Neural crest cell (in vitro differentiated cells): ENCODE data around the gene ELOVL7. TPM values are rescaled to one million over a fixed set of nuclear protein-coding genes. Genes with fewer than 3 reads are reported as not detected.

ENCODE experiments used
- DNase-seq: peaks from one replicate; pipeline ENCODE4 v3.0.0; 2021; ENCODE audit warnings: low read depth, mixed read lengths, low spot score
- H3K27ac Mint-ChIP-seq: one replicate; pipeline ENCODE4 v1.8.0; 2021; ENCODE audit warnings: mild to moderate bottlenecking, mixed read lengths; ENCODE audit not compliant: unreplicated experiment
- H3K27me3 Mint-ChIP-seq: 2 replicates; pipeline ENCODE4 v1.8.0; 2021; ENCODE audit warnings: low read depth, mild to moderate bottlenecking, mixed read lengths
- H3K36me3 Mint-ChIP-seq: 2 replicates; pipeline ENCODE4 v1.8.0; 2021; ENCODE audit warnings: low read depth, mild to moderate bottlenecking, mixed read lengths
- H3K4me1 Mint-ChIP-seq: 2 replicates; pipeline ENCODE4 v1.8.0; 2021; ENCODE audit warnings: mixed read lengths
- H3K4me3 Mint-ChIP-seq: one replicate; pipeline ENCODE4 v1.8.0; 2021; ENCODE audit warnings: mild to moderate bottlenecking, mixed read lengths
- H3K9me3 Mint-ChIP-seq: 2 replicates; pipeline ENCODE4 v1.8.0; 2021; ENCODE audit warnings: mixed read lengths
- CTCF ChIP-seq: fragments of 200-600 bp; sonication (generic); conservative IDR thresholded peaks from 2 replicates; pipeline ENCODE4 v1.5.0; 2021; ENCODE audit warnings: antibody characterized with exemption, mild to moderate bottlenecking
- total RNA-seq: library from RNA; stranded (reverse); gene quantifications from 2 replicates; pipeline ENCODE4 v1.2.1, GENCODE V29; 2021

Gene ELOVL7
- total RNA-seq, 1 donor from 2014 or later = 0.42 TPM

GRCh38 chr5:60833520-60833919 is 10.5 kb downstream of the ELOVL7 start:
- DNase-seq = no peak
- peaks cover 21% of the 10 kb centered on the region for H3K27me3 Mint-ChIP-seq
- no peaks in the 10 kb centered on the region for H3K36me3 Mint-ChIP-seq
- H3K4me1 Mint-ChIP-seq = no peaks in the 10 kb centered on the region
- TF ChIP-seq CTCF = no peak
- no peaks in the 10 kb centered on the region for H3K9me3 Mint-ChIP-seq
- no peak overlapping the region for H3K4me3 Mint-ChIP-seq
- H3K27ac Mint-ChIP-seq = no peak overlapping the region

DNA sequence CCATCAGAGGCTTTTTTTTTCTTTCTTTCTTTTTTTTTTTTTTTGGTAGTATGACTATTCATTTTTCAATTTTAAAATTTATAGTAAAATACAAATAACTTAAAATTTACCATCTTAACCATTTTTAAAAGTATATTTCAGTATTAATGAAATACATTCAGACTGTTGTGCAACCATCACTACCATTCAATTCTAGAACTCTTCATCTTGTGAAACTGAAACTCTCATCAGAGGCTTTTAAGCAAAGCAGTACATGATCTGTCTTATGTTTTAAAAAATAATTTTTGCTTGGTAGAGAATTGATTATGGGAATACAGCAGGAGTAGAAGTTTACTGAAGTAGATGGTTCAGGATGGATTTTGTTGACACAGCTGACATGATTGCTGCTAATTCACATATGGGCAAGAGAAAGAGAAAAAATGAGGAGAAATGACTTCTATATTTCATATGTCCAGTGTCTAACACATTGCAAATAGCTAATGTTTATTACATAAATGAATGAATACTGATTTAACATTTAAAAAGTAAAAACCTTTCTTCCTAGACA is 13.4 kb downstream of the ELOVL7 start:
- no peak overlapping the region for H3K27ac Mint-ChIP-seq
- no peak overlapping the region for H3K4me3 Mint-ChIP-seq
- no peak for TF ChIP-seq CTCF
- H3K27me3 Mint-ChIP-seq = peaks cover 1% of the 10 kb centered on the region
- H3K9me3 Mint-ChIP-seq = no peaks in the 10 kb centered on the region
- H3K4me1 Mint-ChIP-seq = no peaks in the 10 kb centered on the region
- no peak for DNase-seq
- H3K36me3 Mint-ChIP-seq = no peaks in the 10 kb centered on the region

DNA sequence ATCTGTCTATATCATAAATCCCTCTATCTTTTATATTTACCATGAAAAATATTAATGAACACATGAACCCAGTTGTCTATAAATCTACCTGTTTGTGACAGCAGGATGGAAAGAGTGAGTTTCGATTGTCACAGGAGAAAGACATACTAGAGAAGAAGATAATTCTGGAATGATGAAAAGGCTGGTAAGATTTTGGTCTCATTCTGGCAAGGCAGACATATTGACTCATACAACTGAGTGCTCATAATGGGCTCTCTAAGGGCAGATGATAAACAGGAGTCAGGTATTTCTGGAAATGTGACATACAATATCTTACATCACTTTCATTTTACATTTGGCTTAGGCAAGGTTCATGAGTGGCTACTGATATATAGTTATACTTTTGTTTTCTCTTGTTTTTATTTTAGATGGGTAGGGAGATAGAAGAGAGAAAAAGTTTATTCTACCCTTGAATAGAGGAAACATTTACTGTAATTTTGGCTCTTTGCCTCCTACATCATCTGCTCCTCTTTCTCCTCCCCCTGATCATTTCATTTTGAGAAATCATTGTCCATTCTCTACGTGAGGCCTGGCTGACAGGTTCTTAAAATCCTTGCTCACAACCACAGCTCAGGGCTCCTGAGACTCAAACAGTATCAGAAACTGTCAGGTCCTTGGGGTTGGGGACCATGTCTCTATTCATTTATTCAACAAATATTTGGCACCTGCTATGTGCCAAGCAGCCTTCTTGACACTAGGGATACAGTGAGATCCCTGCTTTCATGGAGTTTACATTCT is 14.4 kb downstream of the ELOVL7 start:
- no peaks in the 10 kb centered on the region for H3K9me3 Mint-ChIP-seq
- DNase-seq = no peak
- no peak overlapping the region for H3K27ac Mint-ChIP-seq
- no peaks in the 10 kb centered on the region for H3K4me1 Mint-ChIP-seq
- no peaks in the 10 kb centered on the region for H3K36me3 Mint-ChIP-seq
- H3K4me3 Mint-ChIP-seq = no peak overlapping the region
- no peak for TF ChIP-seq CTCF
- H3K27me3 Mint-ChIP-seq = no peaks in the 10 kb centered on the region

DNA sequence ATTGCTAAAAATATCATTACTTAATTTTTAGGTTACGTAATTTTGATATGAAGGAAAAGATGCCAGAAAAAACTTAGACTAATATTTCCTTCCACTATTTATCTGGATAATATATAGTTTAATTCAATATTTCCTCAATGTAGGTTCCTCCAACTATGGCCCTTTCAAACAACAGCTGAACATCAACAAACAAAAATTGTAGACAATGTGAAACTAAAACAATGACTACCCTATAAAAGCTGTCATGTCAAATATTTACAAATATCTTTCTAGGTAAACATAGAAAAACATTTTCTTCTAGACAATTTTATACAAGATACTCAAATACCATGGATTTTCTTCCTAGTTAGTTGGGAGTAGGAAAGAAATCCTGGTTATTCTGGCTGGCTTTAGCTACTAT is 16.9 kb downstream of the ELOVL7 start:
- Mint-ChIP-seq H3K27me3 (no peaks in the 10 kb centered on the region), H3K27ac (no peak overlapping the region), H3K9me3 (no peaks in the 10 kb centered on the region), H3K4me3 (no peak overlapping the region), H3K4me1 (no peaks in the 10 kb centered on the region), H3K36me3 (no peaks in the 10 kb centered on the region)
- no peak for DNase-seq
- TF ChIP-seq CTCF = no peak

DNA sequence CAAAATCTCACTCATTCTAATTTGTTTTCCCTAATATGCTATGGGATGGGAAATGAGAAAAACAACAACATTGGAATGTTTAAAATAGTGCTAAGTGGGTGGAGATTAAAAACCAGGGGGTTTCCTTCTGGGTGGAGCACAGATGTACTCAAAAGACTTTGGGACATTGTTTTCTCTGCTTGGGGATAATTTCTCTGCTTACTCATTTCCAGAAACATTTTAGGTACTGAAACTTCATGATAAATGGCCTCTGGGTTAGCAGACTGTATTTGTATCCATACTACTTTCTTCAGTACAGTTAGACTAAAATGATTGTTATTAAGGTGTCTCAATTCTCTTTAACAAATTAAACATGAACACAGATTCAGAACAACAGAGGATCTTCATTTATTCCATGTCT is 17.4 kb downstream of the ELOVL7 start:
- H3K36me3 Mint-ChIP-seq = no peaks in the 10 kb centered on the region
- no peak for DNase-seq
- H3K9me3 Mint-ChIP-seq = no peaks in the 10 kb centered on the region
- TF ChIP-seq CTCF = no peak
- no peak overlapping the region for H3K4me3 Mint-ChIP-seq
- no peaks in the 10 kb centered on the region for H3K27me3 Mint-ChIP-seq
- no peaks in the 10 kb centered on the region for H3K4me1 Mint-ChIP-seq
- H3K27ac Mint-ChIP-seq = no peak overlapping the region
